HepG2 (cell line): ENCODE data around the gene MXI1. TPM values are rescaled to one million over a fixed set of nuclear protein-coding genes. Genes with fewer than 3 reads are reported as not detected.

Experiments used
- BORCS8-MEF2B ChIP-seq: sonication (generic); formaldehyde crosslinking; IDR thresholded peaks from 2 replicates; pipeline ENCODE4 v1.8.0; 2022; ENCODE audit warnings: mild to moderate bottlenecking, missing genetic modification reagents
- BRD4 ChIP-seq: sonication (generic); formaldehyde crosslinking; IDR thresholded peaks from 2 replicates; pipeline ENCODE4 v1.4.0; 2020; ENCODE audit warnings: missing genetic modification reagents
- FOSL1 ChIP-seq: sonication (generic); formaldehyde crosslinking; IDR thresholded peaks from 2 replicates; pipeline ENCODE4 v1.9.0; 2021; ENCODE audit warnings: missing genetic modification reagents, borderline replicate concordance
- GATAD2A ChIP-seq: IDR thresholded peaks from 2 replicates; pipeline ENCODE4 v1.6.1; 2016
- GMEB2 ChIP-seq: IDR thresholded peaks from 2 replicates; pipeline ENCODE4 v1.6.1; 2016; ENCODE audit warnings: missing biosample characterization, missing genetic modification reagents, low read depth
- HHEX ChIP-seq: IDR thresholded peaks from 2 replicates; pipeline ENCODE4 v1.6.1; 2016; ENCODE audit warnings: control low read depth
- HNF4A ChIP-seq: sonication (generic); formaldehyde crosslinking; IDR thresholded peaks from 2 replicates; pipeline ENCODE4 v1.4.0; 2020; ENCODE audit warnings: missing genetic modification reagents
- HNF4G ChIP-seq, 2 experiments: sonication (generic) in 1 of 2; formaldehyde crosslinking in 1 of 2; IDR thresholded peaks; 2 replicates each; pipeline versions ENCODE4 v1.4.0 to v1.6.1; 2011 to 2020; ENCODE audit warnings: borderline replicate concordance in 2 of 2, low read depth in 2 of 2, mild to moderate bottlenecking in 2 of 2, low read length in 1 of 2, missing genetic modification reagents in 1 of 2, moderate library complexity in 1 of 2
- HOXA9 ChIP-seq: sonication (generic); formaldehyde crosslinking; IDR thresholded peaks from 2 replicates; pipeline ENCODE4 v1.8.1; 2022; ENCODE audit warnings: missing genetic modification reagents, mild to moderate bottlenecking, moderate library complexity, borderline replicate concordance
- JUNB ChIP-seq: sonication (generic); formaldehyde crosslinking; IDR thresholded peaks from 2 replicates; pipeline ENCODE4 v1.8.0; 2022; ENCODE audit warnings: missing genetic modification reagents, mild to moderate bottlenecking, borderline replicate concordance
- KDM2A ChIP-seq: sonication (generic); formaldehyde crosslinking; IDR thresholded peaks from 2 replicates; pipeline ENCODE4 v1.4.0; 2020; ENCODE audit warnings: low read depth, missing genetic modification reagents, borderline replicate concordance
- KDM3A ChIP-seq: IDR thresholded peaks from 2 replicates; pipeline ENCODE4 v1.6.1; 2018; ENCODE audit warnings: low read depth, missing compliant biosample characterization
- KLF11 ChIP-seq: IDR thresholded peaks from 2 replicates; pipeline ENCODE4 v1.6.1; 2016; ENCODE audit warnings: missing compliant biosample characterization
- MZF1 ChIP-seq: sonication (generic); formaldehyde crosslinking; IDR thresholded peaks from 2 replicates; pipeline ENCODE4 v1.8.1; 2023; ENCODE audit warnings: mild to moderate bottlenecking, missing genetic modification reagents, borderline replicate concordance
- POLR2G ChIP-seq: fragments of 200-400 bp; formaldehyde crosslinking; IDR thresholded peaks from 2 replicates; pipeline ENCODE4 v1.6.1; 2018; ENCODE audit warnings: mild to moderate bottlenecking, low read depth, low read length, moderate library complexity
- REPIN1 ChIP-seq: sonication (generic); formaldehyde crosslinking; IDR thresholded peaks from 2 replicates; pipeline ENCODE4 v1.8.0; 2022; ENCODE audit warnings: missing genetic modification reagents, low read depth, mild to moderate bottlenecking, borderline replicate concordance
- SATB2 ChIP-seq: sonication (generic); formaldehyde crosslinking; IDR thresholded peaks from 2 replicates; pipeline ENCODE4 v1.5.0; 2020; ENCODE audit warnings: missing genetic modification reagents
- THAP11 ChIP-seq: IDR thresholded peaks from 2 replicates; pipeline ENCODE4 v1.6.1; 2016; ENCODE audit warnings: missing biosample characterization, missing genetic modification reagents
- TP53 ChIP-seq: sonication (generic); formaldehyde crosslinking; conservative IDR thresholded peaks from 2 replicates; pipeline ENCODE4 v1.4.0; 2020; ENCODE audit warnings: missing genetic modification reagents
- TRIM24 ChIP-seq: sonication (generic); formaldehyde crosslinking; IDR thresholded peaks from 2 replicates; pipeline ENCODE4 v1.8.0; 2022; ENCODE audit warnings: mild to moderate bottlenecking, missing genetic modification reagents
- ZBTB42 ChIP-seq: sonication (generic); formaldehyde crosslinking; IDR thresholded peaks from 2 replicates; pipeline ENCODE4 v1.5.0; 2020; ENCODE audit warnings: mild to moderate bottlenecking, missing genetic modification reagents
- ZFP82 ChIP-seq: sonication (generic); formaldehyde crosslinking; IDR thresholded peaks from 2 replicates; pipeline ENCODE4 v1.5.1; 2020; ENCODE audit warnings: mild to moderate bottlenecking, missing genetic modification reagents, borderline replicate concordance
- ZKSCAN5 ChIP-seq: sonication (generic); formaldehyde crosslinking; IDR thresholded peaks from 2 replicates; pipeline ENCODE4 v1.5.1; 2020; ENCODE audit warnings: mild to moderate bottlenecking, missing genetic modification reagents
- ZMAT5 ChIP-seq: sonication (generic); formaldehyde crosslinking; IDR thresholded peaks from 2 replicates; pipeline ENCODE4 v1.5.0; 2020; ENCODE audit warnings: mild to moderate bottlenecking, low read depth, missing genetic modification reagents, borderline replicate concordance
- ZNF383 ChIP-seq: sonication (generic); formaldehyde crosslinking; IDR thresholded peaks from 2 replicates; pipeline ENCODE4 v1.4.0; 2020; ENCODE audit warnings: missing genetic modification reagents, mild to moderate bottlenecking, borderline replicate concordance
- ZNF549 ChIP-seq: sonication (generic); formaldehyde crosslinking; IDR thresholded peaks from 2 replicates; pipeline ENCODE4 v1.5.0; 2020; ENCODE audit warnings: missing genetic modification reagents
- ZNF556 ChIP-seq: sonication (generic); formaldehyde crosslinking; IDR thresholded peaks from 2 replicates; pipeline ENCODE4 v1.4.0; 2020; ENCODE audit warnings: mild to moderate bottlenecking, missing genetic modification reagents, borderline replicate concordance
- polyA plus RNA-seq, 8 experiments: library from polyadenylated mRNA; depleted of rRNA in 3 of 8; stranded (reverse) in 7 of 8; unstranded in 1 of 8; fragments of >200 nt; fragmentation: Illumina TruSeq in 4 of 8; extraction: Trizol in 4 of 8; gene quantifications; 2 replicates each; pipeline versions ENCODE4 v1.2.1 to v1.2.3, GENCODE V29; 2011 to 2016; ENCODE audit warnings: low read depth in 4 of 8, missing spikeins in 1 of 8, mixed read lengths in 1 of 8; ENCODE audit not compliant: insufficient read depth in 1 of 8
- total RNA-seq, 5 experiments: library from RNA; depleted of rRNA; stranded (reverse); fragments of >200 nt; fragmentation: Illumina TruSeq; extraction: Trizol; gene quantifications; 2 replicates each; pipeline ENCODE4 v1.2.3, GENCODE V29; 2016; ENCODE audit warnings: low read depth in 1 of 5

The MXI1 gene
- total and polyA plus RNA-seq, 2 of the 13 experiments (the other 11 are each of a cell fraction or from before 2014, with no cell fraction given) = 6.6 to 22.0 TPM

- no peak for TF ChIP-seq FOSL1
- TF ChIP-seq ZBTB42 (CRISPR knock-in tag) = no peak
- TF ChIP-seq THAP11 (CRISPR knock-in tag) = no peak
- peak; percentile 83 for TF ChIP-seq HNF4G (IDR thresholded peaks at IDR 0.05; ENCODE audit: borderline replicate concordance, low read depth, low read length)
- 0 out of 2 replicates have a peak, but pooled peaks have one; percentile 24 for TF ChIP-seq HNF4G (CRISPR knock-in tag; IDR thresholded peaks at IDR 0.05; ENCODE audit: borderline replicate concordance, low read depth)
- TF ChIP-seq HHEX = no peak
- TF ChIP-seq BORCS8-MEF2B (CRISPR knock-in tag) = no peak
- no peak for TF ChIP-seq ZNF556
- TF ChIP-seq REPIN1 (CRISPR knock-in tag) = 0 out of 2 replicates have a peak, but pooled peaks have one; percentile 19
- no peak for TF ChIP-seq SATB2 (CRISPR knock-in tag)
- TF ChIP-seq KDM3A (CRISPR knock-in tag) = no peak
- no peak for TF ChIP-seq JUNB (CRISPR knock-in tag)
- no peak for TF ChIP-seq MZF1 (CRISPR knock-in tag)
- TF ChIP-seq GMEB2 = no peak
- no peak for TF ChIP-seq ZMAT5 (CRISPR knock-in tag)
- no peak for TF ChIP-seq ZNF383 (CRISPR knock-in tag)
- TF ChIP-seq GATAD2A = peak; percentile 27; the same call in 1 of the 2 replicates
- no peak for TF ChIP-seq KDM2A (CRISPR knock-in tag)
- TF ChIP-seq POLR2G = no peak
- TF ChIP-seq ZFP82 (CRISPR knock-in tag) = no peak
- no peak for TF ChIP-seq ZKSCAN5
- no peak for TF ChIP-seq KLF11 (CRISPR knock-in tag)
- no peak for TF ChIP-seq BRD4 (CRISPR knock-in tag)
- TF ChIP-seq TP53 (CRISPR knock-in tag) = no peak
- TF ChIP-seq TRIM24 (CRISPR knock-in tag) = no peak
- no peak for TF ChIP-seq ZNF549 (CRISPR knock-in tag)
- TF ChIP-seq HNF4A (CRISPR knock-in tag) = peak; percentile 86
- TF ChIP-seq HOXA9 = no peak
These were observed 38.6 kb upstream of the MXI1 start (continued) for GRCh38 chr10:110168601-110169481.
